Hepatocyte (in vitro differentiated cells): Measurements from ENCODE around the gene MANBA.

ENCODE experiments used
- CTCF ChIP-seq: fragments of 200-600 bp; sonication (generic); IDR thresholded peaks from 2 replicates; pipeline ENCODE4 v1.5.1; 2016; ENCODE audit warnings: antibody characterized with exemption, mild to moderate bottlenecking; ENCODE audit not compliant: poor library complexity
- EZH2 ChIP-seq: fragments of 200-600 bp; sonication (generic); IDR thresholded peaks from 2 replicates; pipeline ENCODE4 v1.6.1; 2016; ENCODE audit warnings: antibody characterized with exemption, mild to moderate bottlenecking, borderline replicate concordance

DNA sequence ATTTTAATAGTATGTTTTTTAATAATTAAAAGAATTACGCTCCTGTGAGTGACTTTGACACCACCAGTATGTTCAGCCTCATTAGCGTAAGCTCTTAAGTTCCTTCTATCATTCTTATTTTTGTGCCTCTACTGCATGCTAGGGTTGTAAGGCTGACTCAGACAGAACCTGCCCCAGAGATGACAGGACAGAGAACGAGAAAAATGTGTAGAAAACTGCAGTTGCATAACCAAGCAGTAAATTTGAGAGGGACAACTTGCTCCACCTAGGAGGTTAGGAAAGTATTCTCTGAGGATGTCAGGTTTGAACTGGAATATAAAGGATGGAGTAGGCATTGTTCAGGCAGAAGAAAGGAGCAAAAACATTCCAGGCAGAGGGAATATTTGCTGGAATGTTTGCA lies 160.9 kb downstream of the MANBA start:
- TF ChIP-seq EZH2 (no peak), CTCF (no peak)
